Panc1 (cell line): ENCODE data around the gene SH2D1B. TPM values are rescaled to one million over a fixed set of nuclear protein-coding genes. Genes with fewer than 3 reads are reported as not detected.

ENCODE experiments used
- ATAC-seq: fragments of 200-7000 bp; cut with Tn5 transposase; 2 replicates; pipeline ENCODE4 v1.9.1; 2020; ENCODE audit warnings: mild to moderate bottlenecking, moderate library complexity
- BruUV-seq: library from RNA; stranded (reverse); fragments of 400-500 nt; replicated peaks from 2 replicates; lab custom pipeline; 2021; lab: Mats Ljungman, UMichigan
- CTCF ChIA-PET: fragments of 300-600 bp; sonication (Branson Sonifier 250); formaldehyde crosslinking; loops from one replicate; lab custom pipeline; 2022; ENCODE audit warnings: antibody characterized with exemption; lab: Charles Lee
- POLR2A ChIA-PET: fragments of 300-600 bp; sonication (Branson Sonifier 250); formaldehyde crosslinking; loops from one replicate; lab custom pipeline; 2022; ENCODE audit warnings: antibody characterized with exemption; lab: Charles Lee
- DNase-seq: peaks from one replicate; pipeline ENCODE4 v3.0.0-alpha.2; 2010; ENCODE audit warnings: low read depth, low spot score
- H3K27ac ChIP-seq: 2 replicates; pipeline ENCODE4 v1.5.1; 2011; ENCODE audit warnings: mild to moderate bottlenecking, low read length, inconsistent platforms
- H3K27me3 ChIP-seq: fragments of 200-500 bp; sonication (Bioruptor generic); 2 replicates; pipeline ENCODE4 v1.6.0; 2014; ENCODE audit warnings: low read length, inconsistent platforms; ENCODE audit not compliant: control insufficient read depth, insufficient read depth
- H3K36me3 ChIP-seq: fragments of 200-500 bp; sonication (Bioruptor generic); 2 replicates; pipeline ENCODE4 v1.5.1; 2014; ENCODE audit warnings: inconsistent platforms, mild to moderate bottlenecking, low read length, moderate library complexity; ENCODE audit not compliant: control insufficient read depth, insufficient read depth
- H3K4me1 ChIP-seq: 2 replicates; pipeline ENCODE4 v1.5.1; 2011; ENCODE audit warnings: inconsistent platforms, mild to moderate bottlenecking, low read length, moderate library complexity; ENCODE audit not compliant: control insufficient read depth, insufficient read depth
- H3K4me3 ChIP-seq, 2 experiments: 2 replicates each; pipeline ENCODE4 v1.5.1; 2011 to 2012; ENCODE audit warnings: low read depth in 2 of 2, low read length in 2 of 2, mild to moderate bottlenecking in 2 of 2, inconsistent platforms in 1 of 2, moderate library complexity in 1 of 2
- H3K9me3 ChIP-seq: fragments of 200-500 bp; sonication (Bioruptor generic); 2 replicates; pipeline ENCODE4 v1.5.1; 2014; ENCODE audit warnings: low read depth, mild to moderate bottlenecking, inconsistent platforms, low read length, moderate library complexity; ENCODE audit not compliant: control insufficient read depth, insufficient read depth
- POLR2AphosphoS5 ChIP-seq: IDR thresholded peaks from 2 replicates; pipeline ENCODE4 v1.6.1; 2012; ENCODE audit warnings: mild to moderate bottlenecking, low read depth, low read length, moderate library complexity
- SIN3A ChIP-seq: IDR thresholded peaks from 2 replicates; pipeline ENCODE4 v1.6.1; 2012; ENCODE audit warnings: low read depth, mild to moderate bottlenecking, low read length, moderate library complexity, borderline replicate concordance; ENCODE audit not compliant: insufficient read depth
- TCF7L2 ChIP-seq: IDR thresholded peaks from 2 replicates; pipeline ENCODE4 v1.6.1; 2011; ENCODE audit warnings: mild to moderate bottlenecking, low read depth, low read length, inconsistent platforms
- in situ Hi-C: cut with HindIII; loops from 2 replicates; pipeline ENCODE4 v1.10.0; 2016; ENCODE audit warnings: low sequenced_read_pairs, low pct_unique_long_range_greater_than_20kb
- intact Hi-C: fragments of 100-400 bp; cut with micrococcal nuclease; formaldehyde crosslinking; loops from one replicate; pipeline ENCODE4 v1.10.0; 2022; ENCODE audit not compliant: unreplicated experiment
- total RNA-seq: library from RNA; stranded (reverse); gene quantifications from one replicate; pipeline ENCODE4 v1.2.1, GENCODE V29; 2021; ENCODE audit not compliant: unreplicated experiment
- TF ChIP-seq, protein P1 (sequence below), 2 experiments: IDR thresholded peaks; 2 replicates each; pipeline ENCODE4 v1.6.1; 2011 to 2012; ENCODE audit warnings: low read depth in 2 of 2, control low read depth in 1 of 2, low read length in 1 of 2, mild to moderate bottlenecking in 1 of 2, moderate library complexity in 1 of 2; ENCODE audit not compliant: insufficient read depth in 1 of 2
- TF ChIP-seq, protein P2 (sequence below): fragments of 450-650 bp; IDR thresholded peaks from 2 replicates; pipeline ENCODE4 v1.5.1; 2017; ENCODE audit warnings: mild to moderate bottlenecking

Gene SH2D1B
- total RNA-seq, 1 experiment from 2014 or later, result not detected

GRCh38 chr1:162361349-162361748 is 50.6 kb downstream of the SH2D1B start:
- ChIA-PET CTCF (no interaction called here), POLR2A (no interaction called here)
- BruUV-seq, result no TSS peak
- DNase-seq (no peak), ATAC-seq (no peak)
- no peak overlapping the region for H3K4me3 ChIP-seq
- in situ Hi-C loops (no loop called here), intact Hi-C loops (no loop called here)
- peaks cover 6% of the 10 kb centered on the region; the same call in 1 of the 2 replicates for H3K36me3 ChIP-seq
- H3K27ac ChIP-seq, result no peak overlapping the region
- no peaks in the 10 kb centered on the region for H3K4me1 ChIP-seq
- no peaks in the 10 kb centered on the region for H3K9me3 ChIP-seq
- H3K27me3 ChIP-seq, result no peaks in the 10 kb centered on the region
- TF ChIP-seq, protein P1, sequence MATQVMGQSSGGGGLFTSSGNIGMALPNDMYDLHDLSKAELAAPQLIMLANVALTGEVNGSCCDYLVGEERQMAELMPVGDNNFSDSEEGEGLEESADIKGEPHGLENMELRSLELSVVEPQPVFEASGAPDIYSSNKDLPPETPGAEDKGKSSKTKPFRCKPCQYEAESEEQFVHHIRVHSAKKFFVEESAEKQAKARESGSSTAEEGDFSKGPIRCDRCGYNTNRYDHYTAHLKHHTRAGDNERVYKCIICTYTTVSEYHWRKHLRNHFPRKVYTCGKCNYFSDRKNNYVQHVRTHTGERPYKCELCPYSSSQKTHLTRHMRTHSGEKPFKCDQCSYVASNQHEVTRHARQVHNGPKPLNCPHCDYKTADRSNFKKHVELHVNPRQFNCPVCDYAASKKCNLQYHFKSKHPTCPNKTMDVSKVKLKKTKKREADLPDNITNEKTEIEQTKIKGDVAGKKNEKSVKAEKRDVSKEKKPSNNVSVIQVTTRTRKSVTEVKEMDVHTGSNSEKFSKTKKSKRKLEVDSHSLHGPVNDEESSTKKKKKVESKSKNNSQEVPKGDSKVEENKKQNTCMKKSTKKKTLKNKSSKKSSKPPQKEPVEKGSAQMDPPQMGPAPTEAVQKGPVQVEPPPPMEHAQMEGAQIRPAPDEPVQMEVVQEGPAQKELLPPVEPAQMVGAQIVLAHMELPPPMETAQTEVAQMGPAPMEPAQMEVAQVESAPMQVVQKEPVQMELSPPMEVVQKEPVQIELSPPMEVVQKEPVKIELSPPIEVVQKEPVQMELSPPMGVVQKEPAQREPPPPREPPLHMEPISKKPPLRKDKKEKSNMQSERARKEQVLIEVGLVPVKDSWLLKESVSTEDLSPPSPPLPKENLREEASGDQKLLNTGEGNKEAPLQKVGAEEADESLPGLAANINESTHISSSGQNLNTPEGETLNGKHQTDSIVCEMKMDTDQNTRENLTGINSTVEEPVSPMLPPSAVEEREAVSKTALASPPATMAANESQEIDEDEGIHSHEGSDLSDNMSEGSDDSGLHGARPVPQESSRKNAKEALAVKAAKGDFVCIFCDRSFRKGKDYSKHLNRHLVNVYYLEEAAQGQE (IDR thresholded peaks at IDR 0.05; ENCODE audit: insufficient read depth in 1 of 2, low read depth in 2 of 2, low read length in 1 of 2), result no peak
- TF ChIP-seq TCF7L2, result no peak
- TF ChIP-seq, protein P2, sequence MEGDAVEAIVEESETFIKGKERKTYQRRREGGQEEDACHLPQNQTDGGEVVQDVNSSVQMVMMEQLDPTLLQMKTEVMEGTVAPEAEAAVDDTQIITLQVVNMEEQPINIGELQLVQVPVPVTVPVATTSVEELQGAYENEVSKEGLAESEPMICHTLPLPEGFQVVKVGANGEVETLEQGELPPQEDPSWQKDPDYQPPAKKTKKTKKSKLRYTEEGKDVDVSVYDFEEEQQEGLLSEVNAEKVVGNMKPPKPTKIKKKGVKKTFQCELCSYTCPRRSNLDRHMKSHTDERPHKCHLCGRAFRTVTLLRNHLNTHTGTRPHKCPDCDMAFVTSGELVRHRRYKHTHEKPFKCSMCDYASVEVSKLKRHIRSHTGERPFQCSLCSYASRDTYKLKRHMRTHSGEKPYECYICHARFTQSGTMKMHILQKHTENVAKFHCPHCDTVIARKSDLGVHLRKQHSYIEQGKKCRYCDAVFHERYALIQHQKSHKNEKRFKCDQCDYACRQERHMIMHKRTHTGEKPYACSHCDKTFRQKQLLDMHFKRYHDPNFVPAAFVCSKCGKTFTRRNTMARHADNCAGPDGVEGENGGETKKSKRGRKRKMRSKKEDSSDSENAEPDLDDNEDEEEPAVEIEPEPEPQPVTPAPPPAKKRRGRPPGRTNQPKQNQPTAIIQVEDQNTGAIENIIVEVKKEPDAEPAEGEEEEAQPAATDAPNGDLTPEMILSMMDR, result no peak
- TF ChIP-seq SIN3A, result no peak
- no peak for TF ChIP-seq POLR2AphosphoS5

DNA sequence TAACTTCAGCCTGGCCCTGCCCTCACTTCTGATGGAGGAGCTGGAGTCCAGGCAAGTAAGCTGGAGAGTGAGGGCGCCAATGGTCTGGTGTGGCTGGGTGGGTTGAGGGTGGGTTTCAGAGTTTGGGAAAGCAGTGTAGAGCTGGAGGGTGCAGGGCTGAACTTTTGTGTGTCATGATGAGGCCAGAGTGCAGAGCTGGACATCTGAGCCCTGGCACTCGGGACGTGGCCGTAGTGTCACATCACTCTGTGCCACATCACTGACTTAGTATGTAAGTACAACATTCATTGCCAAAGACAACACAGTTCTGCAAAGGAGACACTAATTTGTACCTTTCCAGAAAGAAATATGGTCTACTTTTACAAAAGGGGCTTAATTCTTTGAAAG is 51.1 kb downstream of the SH2D1B start:
- no peak overlapping the region for H3K4me3 ChIP-seq
- H3K4me1 ChIP-seq, result no peaks in the 10 kb centered on the region
- H3K36me3 ChIP-seq, result peaks cover 4% of the 10 kb centered on the region; the same call in 1 of the 2 replicates
- no peak for TF ChIP-seq POLR2AphosphoS5
- TF ChIP-seq TCF7L2, result no peak
- TF ChIP-seq, protein P2, result no peak
- TF ChIP-seq, protein P1 (IDR thresholded peaks at IDR 0.05; ENCODE audit: insufficient read depth in 1 of 2, low read depth in 2 of 2, low read length in 1 of 2), result no peak
- TF ChIP-seq SIN3A, result no peak
- intact Hi-C loops (no loop called here), in situ Hi-C loops (no loop called here)
- H3K27ac ChIP-seq, result no peak overlapping the region
- BruUV-seq, result no TSS peak
- no peak for DNase-seq
- ATAC-seq, result no peak
- ChIA-PET POLR2A (no interaction called here), CTCF (no interaction called here)
- H3K9me3 ChIP-seq, result no peaks in the 10 kb centered on the region
- no peaks in the 10 kb centered on the region for H3K27me3 ChIP-seq
